ENCODE results near the gene FRG2C. TPM values are rescaled to one million over a fixed set of nuclear protein-coding genes. Genes with fewer than 3 reads are reported as not detected.
A peak's percentile ranks its signal among the peaks of the same experiment; 100 is the strongest.
"Not testable (repeated sequence)": the region's sequence is repeated elsewhere in the genome, so short reads cannot be mapped to it uniquely, and the experiment has no call there.

FRG2C gene
- total RNA-seq, 1 experiment from 2014 or later: not detected

DNA sequence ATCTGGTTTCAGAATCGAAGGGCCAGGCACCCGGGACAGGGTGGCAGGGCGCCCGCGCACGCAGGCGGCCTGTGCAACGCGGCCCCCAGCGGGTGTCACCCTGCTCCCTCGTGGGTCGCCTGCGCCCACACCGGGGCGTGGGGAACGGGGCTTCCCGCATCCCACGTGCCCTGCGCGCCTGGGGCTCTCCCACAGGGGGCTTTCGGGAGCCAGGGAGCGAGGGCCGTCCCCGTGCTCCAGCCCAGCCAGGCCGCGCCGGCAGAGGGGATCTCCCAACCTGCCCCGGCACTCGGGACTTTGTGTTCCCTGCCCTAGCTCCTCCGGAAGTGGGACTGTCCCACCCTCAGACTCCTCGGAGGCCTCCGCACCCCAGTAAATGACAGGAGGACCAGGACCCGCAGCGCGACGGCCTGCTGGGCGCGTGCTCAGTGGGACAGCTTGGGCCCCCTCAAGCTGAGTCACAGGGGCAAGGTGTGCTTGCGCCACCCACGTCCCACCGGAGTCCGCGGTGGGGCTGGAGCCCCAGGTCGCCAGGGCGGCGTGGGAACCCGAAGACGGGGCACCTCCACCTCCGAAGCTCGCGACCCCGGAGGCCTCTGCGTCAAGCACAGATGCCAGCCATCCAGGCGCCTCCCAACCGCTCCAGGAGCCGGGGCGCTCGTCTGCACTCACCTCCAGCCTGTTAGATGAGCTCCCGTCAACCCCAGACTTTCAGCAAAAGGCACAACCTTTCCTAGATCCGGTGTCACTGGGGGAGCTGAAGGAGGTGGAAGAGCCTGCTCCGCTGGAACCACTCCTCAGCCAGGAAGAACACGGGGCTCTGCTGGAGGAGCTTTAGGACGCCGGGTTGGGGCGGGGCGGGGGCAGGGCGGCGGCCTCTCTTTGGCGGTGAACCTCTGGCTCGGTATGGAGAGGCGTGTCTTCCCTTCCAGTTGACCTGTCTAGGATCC is 5.5 kb downstream of the FRG2C start:
- not testable (repeated sequence) for DNase-seq (ENCODE audit: low read depth)

DNA sequence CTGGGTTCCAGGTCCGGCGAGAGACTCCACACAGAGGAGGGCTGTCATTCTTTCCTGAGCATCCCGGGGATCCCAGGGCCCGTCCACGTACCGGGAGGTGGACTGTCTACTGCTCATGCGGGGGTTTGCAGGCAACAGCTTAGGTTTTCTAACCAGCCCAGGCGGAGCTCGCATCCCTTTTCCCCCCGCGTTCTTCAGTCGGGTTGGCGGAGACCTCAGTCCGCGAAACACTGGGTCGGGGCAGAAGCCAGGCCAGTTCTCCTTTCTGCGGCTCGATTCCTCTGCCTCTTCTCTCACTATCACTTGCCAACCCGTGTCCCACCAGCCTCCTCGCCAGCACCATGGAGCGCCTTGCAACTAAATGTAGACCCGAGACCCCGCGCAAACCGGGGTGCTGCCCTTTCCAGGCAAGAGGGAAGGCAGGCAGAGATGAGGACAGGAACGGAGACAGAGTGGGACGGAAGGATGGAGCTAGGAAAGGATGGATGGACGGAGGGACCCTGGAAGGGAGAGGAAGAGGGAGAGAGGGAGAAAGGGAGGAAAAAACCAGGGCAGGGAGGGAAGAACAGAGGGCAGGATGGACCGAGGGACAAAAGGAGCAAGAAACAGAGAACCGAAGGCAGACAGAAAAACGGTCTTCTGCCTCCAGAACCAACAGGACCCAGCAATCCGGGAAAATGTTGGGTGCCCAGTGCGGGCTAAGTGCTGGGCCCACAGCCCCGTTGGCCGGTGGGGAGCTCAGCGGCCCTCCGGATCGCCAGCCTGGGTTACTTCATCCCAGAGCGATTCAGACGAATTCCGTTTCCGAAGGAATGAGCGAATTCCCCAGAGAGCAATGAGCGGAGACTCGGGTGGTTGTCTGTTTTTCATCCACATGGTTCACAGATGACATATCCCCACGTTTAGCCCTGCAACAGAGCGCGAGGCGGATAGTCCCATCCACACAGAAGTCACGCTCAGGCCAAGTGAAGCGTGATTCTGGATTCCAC is 6.5 kb downstream of the FRG2C start:
- peak; percentile 59 for DNase-seq (ENCODE audit: low read depth)

DNA sequence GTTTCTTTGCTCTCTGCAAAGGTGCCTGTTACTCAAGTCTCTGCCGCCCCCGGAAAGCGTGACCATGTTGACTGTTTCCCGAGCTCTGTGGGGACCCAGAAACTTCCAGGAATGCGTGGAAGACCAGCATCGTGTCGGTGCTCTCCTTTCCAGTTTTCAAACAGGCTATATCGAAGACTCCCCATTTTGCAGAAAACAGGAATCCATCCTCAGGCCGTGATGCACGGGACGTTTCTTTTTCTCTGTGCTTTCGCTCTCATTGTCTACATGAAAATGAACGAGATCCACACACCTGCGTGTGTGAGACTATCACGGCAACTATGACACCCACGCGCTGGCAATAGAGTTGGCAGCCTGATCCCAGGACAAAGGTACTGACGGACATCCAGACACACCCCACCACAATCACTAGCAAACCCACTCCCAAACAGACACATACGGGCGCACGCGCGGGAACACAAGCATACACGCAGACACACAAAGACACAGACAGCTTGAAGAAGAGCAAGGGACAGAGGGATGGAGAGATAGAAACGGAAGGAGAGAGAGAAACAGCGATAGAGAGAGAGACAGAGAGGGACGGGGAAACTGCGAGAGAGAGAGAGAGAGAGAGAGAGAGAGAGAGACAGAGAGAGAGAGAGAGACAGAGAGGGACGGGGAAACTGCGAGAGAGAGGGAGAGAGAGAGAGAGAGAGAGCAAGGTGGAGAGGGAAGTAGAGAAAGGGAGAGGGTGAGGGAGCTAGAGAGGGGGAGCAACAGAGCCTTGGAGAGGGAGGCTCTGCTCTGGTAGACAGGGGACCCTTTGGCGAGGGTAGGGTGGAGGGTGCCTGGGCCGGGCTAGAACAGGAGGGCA is 7.4 kb downstream of the FRG2C start:
- DNase-seq (ENCODE audit: low read depth): not testable (repeated sequence)

DNA sequence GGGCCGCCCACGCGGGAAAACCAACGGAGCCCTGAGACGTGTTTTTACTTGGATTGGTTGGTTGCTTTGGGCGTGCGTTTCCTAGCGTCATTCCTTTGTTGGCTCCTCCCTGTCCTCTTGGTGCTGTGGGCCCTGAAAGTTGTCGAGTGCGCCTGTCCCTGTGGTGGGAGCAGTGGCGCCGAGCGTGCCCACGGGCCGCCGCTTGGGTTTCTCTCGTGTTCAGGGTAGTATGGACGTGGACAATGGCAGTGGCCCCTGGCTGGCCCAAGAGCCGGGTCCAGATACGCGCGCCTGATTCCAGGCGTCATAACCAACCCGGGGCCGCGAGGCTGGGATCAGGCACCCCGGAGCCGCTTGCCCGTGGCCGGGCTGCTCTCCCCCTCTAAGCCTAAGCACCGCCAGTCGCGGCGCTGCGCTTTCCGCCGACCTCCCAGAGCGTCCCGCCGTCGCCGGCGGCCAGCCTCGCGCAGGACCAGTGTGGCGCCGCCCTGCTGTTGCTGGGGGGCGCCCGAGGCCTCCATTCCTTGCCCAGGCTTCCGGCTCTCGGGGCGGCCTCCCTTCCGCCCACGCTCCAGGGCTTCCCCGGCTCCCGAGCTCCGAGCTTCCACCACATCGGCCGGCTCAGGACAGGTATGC is 8.1 kb downstream of the FRG2C start:
- DNase-seq (ENCODE audit: low read depth): peak; percentile 82

DNA sequence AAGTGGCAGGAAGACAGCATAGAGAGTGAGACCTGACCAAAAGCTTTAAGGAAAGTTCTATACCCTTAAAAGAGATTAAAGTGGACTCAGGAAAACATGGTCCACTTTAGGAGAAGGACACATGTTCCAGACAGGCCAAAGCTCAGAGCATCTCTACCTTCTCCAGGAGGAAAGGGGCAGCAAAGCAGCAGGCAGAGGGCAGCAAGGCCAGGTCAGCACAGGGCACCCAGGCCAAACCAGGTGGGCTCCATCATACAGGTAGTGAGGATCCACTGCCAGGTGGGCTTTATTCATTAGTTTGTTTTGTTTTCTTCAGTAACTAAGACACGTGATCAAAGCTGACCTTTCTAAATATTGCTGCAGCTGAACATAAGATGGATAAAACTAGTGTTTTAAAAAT is 19.8 kb downstream of the FRG2C start:
- not testable (repeated sequence) for DNase-seq (ENCODE audit: low read depth)

DNA sequence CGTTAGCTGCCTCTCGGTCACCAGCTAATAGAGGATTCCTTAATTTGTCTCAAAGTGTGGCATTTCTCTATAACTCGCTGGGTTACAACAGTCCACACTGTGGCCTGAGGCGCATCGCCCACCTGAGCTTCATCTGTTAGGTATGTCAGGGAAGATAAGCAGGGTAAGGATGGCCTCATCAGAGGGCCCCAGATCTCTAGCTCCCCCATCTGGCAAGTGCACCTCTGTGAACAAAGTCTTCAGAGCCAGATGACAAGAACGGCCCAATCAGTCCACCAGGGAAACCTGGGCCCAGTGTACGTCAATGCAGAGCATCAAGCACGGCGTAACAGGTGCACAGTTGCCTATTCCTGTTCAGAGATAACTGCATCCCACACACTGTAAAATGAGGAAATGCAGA is 23.2 kb downstream of the FRG2C start:
- no peak for DNase-seq (ENCODE audit: low read depth)

DNA sequence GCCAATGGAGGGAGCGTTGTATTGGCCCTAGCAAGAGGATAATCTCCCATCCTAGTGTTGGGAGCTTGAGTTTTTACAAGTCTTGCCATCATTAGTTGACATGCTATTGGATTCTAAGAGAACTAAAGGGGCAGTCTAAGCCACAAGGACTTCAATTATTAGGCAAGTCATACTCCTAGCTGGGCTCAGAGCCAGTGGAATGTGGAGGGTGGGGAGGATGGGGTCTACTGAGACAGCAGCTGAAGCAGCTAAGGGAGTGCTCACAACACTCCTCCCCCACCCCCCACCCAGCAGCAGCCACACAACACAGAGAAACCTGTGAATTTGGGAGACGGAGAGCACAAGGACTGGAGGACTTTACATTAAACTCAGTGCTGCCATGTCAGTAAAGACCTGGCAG is 27.9 kb downstream of the FRG2C start:
- no peak for DNase-seq (ENCODE audit: low read depth)

Other genes starting within 250 kb of the FRG2C start
- gene ZNF717, start 121.2 kb downstream of the FRG2C start, total RNA-seq (2014; rRNA removed; shearing (Covaris generic)): 7.6 and 9.7 TPM in 2 replicates